GM18505 (cell line): ENCODE measurements around the gene PIGR.

Experiments used
- ATAC-seq: cut with Tn5 transposase; IDR thresholded peaks from one replicate; pipeline ENCODE4 v1.9.1; 2021; ENCODE audit not compliant: unreplicated experiment
- POLR2A ChIP-seq: IDR thresholded peaks from 4 replicates; pipeline ENCODE4 v1.6.1; 2011; ENCODE audit warnings: borderline replicate concordance; ENCODE audit not compliant: insufficient read depth, insufficient read length; ENCODE audit errors: extremely low read depth

Gene PIGR

GRCh38 chr1:206915030-206915735 is 31.1 kb downstream of the PIGR start:
- no peak for ATAC-seq
- TF ChIP-seq POLR2A, result no peak

DNA sequence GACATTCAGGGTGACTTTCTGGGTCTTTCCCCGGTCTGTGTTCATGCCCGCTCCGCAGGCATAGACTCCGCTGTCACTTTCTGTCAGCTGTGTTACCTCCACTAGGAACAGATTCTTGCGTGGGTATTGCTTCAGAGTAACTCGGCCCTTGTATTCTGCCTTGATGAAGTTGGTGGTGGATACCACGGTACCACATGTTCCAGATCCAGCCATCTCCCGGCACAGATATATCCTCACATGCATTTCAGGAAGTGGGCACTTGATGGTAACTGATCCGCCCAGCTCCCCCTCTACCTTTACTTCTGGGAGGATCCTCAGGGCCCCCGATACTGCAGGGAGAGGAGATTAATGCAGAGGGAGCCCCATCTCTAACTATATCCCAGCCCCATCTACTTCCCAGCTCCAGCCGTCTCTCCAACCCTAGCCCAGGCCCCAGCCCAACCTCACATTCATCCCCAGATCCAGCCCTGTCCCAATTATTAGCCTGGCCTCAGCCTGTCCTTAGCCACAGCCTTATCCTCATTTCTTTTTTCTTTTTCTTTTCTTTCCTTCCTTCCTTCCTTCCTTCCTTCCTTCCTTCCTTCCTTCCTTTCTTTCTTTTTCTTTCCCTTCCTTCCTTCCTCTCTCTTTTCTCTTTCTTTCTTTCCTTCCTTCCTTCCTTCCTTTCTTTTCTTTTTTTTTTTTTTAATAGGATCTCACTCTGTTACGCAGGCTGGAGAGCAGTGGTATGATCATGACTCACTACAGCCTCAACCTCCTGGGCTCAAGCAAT is 32.3 kb downstream of the PIGR start:
- no peak for TF ChIP-seq POLR2A
- ATAC-seq, result no peak

- ATAC-seq, result no peak
Observed at GRCh38 chr1:206912445-206913095, 33.7 kb downstream of the PIGR start.

GRCh38 chr1:206911064-206911663 is 35.1 kb downstream of the PIGR start:
- ATAC-seq, result no peak
- TF ChIP-seq POLR2A, result no peak

More at GRCh38 chr1:206912445-206913095, 33.7 kb downstream of the PIGR start:
- no peak for TF ChIP-seq POLR2A

DNA sequence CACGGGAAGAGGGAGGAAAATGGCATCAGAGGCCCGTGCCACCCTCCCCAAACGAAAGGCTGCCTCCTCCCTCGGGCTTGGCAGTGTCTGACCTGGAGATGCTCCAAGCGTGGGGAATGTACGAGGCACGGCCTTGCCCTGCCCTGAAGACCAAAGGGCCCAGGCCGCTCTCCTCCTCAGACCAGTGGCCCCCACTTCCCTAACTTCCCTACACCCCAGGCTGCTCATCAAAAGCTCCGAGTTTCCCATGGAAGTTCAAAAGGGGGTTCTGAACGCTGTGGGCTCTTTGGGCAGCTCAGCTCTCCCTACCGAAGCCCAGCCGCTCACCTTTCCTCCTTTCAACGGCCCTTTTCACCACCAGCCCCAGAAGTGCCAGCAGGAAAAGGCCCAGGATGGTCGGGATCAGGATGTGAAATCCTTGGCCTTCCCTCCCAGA is 36.4 kb downstream of the PIGR start:
- ATAC-seq, result no peak
- TF ChIP-seq POLR2A, result no peak

DNA sequence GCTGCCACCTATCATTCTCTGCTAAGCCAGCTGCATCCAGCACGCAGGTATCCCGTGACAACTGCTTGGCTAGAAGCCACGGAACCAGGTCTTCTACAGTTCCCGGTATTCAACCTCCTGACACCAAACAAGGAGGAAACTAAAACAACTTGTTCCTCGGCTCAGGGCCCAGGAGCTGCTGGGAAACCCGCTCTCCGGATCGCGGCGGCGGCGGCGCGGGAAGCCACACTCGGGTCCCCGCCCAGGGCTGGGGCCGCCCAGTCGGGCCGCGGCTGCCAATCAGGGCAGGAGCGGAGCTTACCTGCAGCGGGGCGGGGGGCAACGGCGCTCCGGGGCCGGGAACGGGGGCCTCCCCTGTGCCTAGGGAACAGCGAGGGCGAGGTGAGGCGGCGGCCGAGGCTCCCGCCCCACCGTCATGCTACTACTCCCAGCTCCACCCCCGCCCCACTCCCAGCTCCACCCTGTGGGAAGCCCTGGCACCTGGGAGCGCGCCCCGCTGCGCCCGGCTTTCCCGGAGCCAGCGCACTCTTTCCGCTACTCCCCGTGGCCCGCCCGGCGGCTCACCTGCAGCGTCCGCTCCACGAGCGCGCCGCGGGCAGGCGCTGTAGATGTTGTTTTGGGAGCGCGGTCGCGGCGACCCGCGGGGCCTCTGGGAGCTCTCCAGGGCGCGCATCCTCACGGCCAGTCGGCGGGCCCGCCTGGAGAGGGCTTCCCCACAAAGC is 36.9 kb downstream of the PIGR start:
- no peak for ATAC-seq
- TF ChIP-seq POLR2A, result no peak

DNA sequence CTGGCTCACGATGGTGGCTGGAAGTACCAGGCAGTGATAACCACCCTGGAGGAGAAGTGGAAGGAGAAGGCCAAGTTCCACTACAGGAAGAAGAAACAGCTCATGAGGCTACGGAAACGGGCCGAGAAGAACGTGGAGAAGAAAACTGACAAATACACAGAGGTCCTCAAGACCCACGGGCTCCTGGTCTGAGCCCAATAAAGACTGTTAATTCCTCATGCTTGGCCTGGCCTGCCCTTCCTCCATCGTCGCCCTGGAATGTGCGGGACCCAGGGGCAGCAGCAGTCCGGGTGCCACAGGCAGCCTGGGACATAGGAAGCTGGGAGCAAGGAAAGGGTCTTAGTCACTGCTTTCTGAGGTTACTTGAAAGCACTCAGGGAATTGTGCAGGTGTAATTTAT is 38.2 kb downstream of the PIGR start:
- no peak for TF ChIP-seq POLR2A
- no peak for ATAC-seq

GRCh38 chr1:206907304-206907991 is 38.8 kb downstream of the PIGR start:
- ATAC-seq, result no peak
- TF ChIP-seq POLR2A, result no peak

GRCh38 chr1:206905295-206906164 is 40.7 kb downstream of the PIGR start:
- no peak for ATAC-seq
- TF ChIP-seq POLR2A, result no peak

- no peak for TF ChIP-seq POLR2A
- no peak for ATAC-seq
Observed at GRCh38 chr1:206904423-206905142, 41.7 kb downstream of the PIGR start.

DNA sequence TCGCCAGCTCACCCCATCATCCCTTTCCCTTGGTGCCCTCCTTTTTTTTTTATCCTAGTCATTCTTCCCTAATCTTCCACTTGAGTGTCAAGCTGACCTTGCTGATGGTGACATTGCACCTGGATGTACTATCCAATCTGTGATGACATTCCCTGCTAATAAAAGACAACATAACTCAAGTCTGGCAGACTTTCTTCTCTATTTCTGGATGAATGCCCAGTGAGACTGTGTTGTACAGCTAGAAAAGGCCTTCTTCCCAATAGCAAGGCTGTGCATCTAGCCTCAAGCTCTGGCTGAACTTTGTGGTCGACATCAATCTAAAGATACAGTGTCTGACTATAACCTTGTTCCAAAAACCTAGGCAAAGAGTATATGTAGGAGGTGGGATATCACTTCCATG is 42.6 kb downstream of the PIGR start:
- no peak for TF ChIP-seq POLR2A

More for the DNA sequence above, 42.6 kb downstream of the PIGR start:
- no peak for ATAC-seq
